GM21737 (cell line): Measurements from ENCODE around the gene AGMO.
A peak's percentile ranks its signal among the peaks of the same experiment; 100 is the strongest.
"Not testable (repeated sequence)": the region's sequence is repeated elsewhere in the genome, so short reads cannot be mapped to it uniquely, and the experiment has no call there.

Experiments used
- ATAC-seq: cut with Tn5 transposase; IDR thresholded peaks from one replicate; pipeline ENCODE4 v1.9.1; 2021; ENCODE audit warnings: mild to moderate bottlenecking, moderate library complexity; ENCODE audit not compliant: unreplicated experiment

The AGMO gene

GRCh38 chr7:15330943-15331342 lies 230.9 kb downstream of the AGMO start:
- no peak for ATAC-seq

GRCh38 chr7:15327001-15327400 lies 234.8 kb downstream of the AGMO start:
- no peak for ATAC-seq

GRCh38 chr7:15326044-15326644 lies 235.7 kb downstream of the AGMO start:
- ATAC-seq = no peak

GRCh38 chr7:15323550-15323949 lies 238.3 kb downstream of the AGMO start:
- no peak for ATAC-seq

- ATAC-seq = no peak
Observed at GRCh38 chr7:15317215-15317614, 244.6 kb downstream of the AGMO start.

- ATAC-seq = no peak
Observed at GRCh38 chr7:15315678-15316077, 246.1 kb downstream of the AGMO start.

- no peak for ATAC-seq
Observed at GRCh38 chr7:15314922-15315321, 246.9 kb downstream of the AGMO start.

GRCh38 chr7:15313361-15313760 lies 248.5 kb downstream of the AGMO start:
- ATAC-seq = no peak

GRCh38 chr7:15309872-15310271 lies 251.9 kb downstream of the AGMO start:
- no peak for ATAC-seq

- ATAC-seq = no peak
Observed at GRCh38 chr7:15308821-15309220, 253.0 kb downstream of the AGMO start.

GRCh38 chr7:15306296-15306695 lies 255.5 kb downstream of the AGMO start:
- ATAC-seq = no peak

- ATAC-seq = peak; percentile 64
Observed at GRCh38 chr7:15305002-15305600, 256.7 kb downstream of the AGMO start.

- no peak for ATAC-seq
Observed at GRCh38 chr7:15303357-15303756, 258.5 kb downstream of the AGMO start.

- ATAC-seq = not testable (repeated sequence)
Observed at GRCh38 chr7:15300986-15301385, 260.8 kb downstream of the AGMO start.

- ATAC-seq = no peak
Observed at GRCh38 chr7:15292138-15292537, 269.7 kb downstream of the AGMO start.

- no peak for ATAC-seq
Observed at GRCh38 chr7:15291699-15292098, 270.1 kb downstream of the AGMO start.

- ATAC-seq = no peak
Observed at GRCh38 chr7:15288741-15289140, 273.1 kb downstream of the AGMO start.

- ATAC-seq = no peak
Observed at GRCh38 chr7:15284396-15284795, 277.4 kb downstream of the AGMO start.

- ATAC-seq = no peak
Observed at GRCh38 chr7:15280078-15280733, 281.6 kb downstream of the AGMO start.

- ATAC-seq = no peak
Observed at GRCh38 chr7:15279640-15280039, 282.2 kb downstream of the AGMO start.

GRCh38 chr7:15257689-15258088 lies 304.1 kb downstream of the AGMO start:
- no peak for ATAC-seq

- no peak for ATAC-seq
Observed at GRCh38 chr7:15252181-15252580, 309.6 kb downstream of the AGMO start.
